OCI-LY7 (cell line): ENCODE measurements around the gene GRID2.

Source experiments
- EZH2phosphoT487 ChIP-seq: fragments of 200-600 bp; sonication (generic); IDR thresholded peaks from 2 replicates; pipeline ENCODE4 v1.6.1; 2018; ENCODE audit warnings: low read depth, borderline replicate concordance, mild to moderate bottlenecking, mixed run types, antibody characterized with exemption, low read length, moderate library complexity, mixed read lengths
- TF ChIP-seq, protein P1 (sequence below): fragments of 200-600 bp; sonication (generic); conservative IDR thresholded peaks from 2 replicates; pipeline ENCODE4 v1.5.1; 2014; ENCODE audit warnings: mild to moderate bottlenecking, antibody characterized with exemption, low read length, moderate library complexity, mixed read lengths

DNA sequence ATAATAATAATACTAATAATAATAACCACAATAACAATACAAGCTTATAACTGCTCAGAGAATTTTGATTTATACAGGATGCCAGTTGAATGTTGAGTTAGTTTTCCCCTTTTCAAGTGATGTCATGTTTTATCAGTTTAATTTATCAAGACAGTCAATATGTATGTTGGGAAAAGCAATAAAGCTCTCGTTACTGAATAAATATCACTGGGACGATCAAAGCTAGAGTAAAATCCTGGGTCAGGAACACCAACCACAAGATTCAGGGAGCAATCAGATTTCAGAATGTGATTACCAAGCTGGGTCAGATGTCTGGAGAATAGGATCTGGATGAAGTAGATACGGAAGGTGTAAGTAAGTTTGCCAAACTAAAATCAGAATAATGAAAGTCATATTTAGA, 179.6 kb downstream of the GRID2 start:
- TF ChIP-seq, protein P1, sequence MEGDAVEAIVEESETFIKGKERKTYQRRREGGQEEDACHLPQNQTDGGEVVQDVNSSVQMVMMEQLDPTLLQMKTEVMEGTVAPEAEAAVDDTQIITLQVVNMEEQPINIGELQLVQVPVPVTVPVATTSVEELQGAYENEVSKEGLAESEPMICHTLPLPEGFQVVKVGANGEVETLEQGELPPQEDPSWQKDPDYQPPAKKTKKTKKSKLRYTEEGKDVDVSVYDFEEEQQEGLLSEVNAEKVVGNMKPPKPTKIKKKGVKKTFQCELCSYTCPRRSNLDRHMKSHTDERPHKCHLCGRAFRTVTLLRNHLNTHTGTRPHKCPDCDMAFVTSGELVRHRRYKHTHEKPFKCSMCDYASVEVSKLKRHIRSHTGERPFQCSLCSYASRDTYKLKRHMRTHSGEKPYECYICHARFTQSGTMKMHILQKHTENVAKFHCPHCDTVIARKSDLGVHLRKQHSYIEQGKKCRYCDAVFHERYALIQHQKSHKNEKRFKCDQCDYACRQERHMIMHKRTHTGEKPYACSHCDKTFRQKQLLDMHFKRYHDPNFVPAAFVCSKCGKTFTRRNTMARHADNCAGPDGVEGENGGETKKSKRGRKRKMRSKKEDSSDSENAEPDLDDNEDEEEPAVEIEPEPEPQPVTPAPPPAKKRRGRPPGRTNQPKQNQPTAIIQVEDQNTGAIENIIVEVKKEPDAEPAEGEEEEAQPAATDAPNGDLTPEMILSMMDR, result no peak
- no peak for TF ChIP-seq EZH2phosphoT487
